Lower lobe of right lung (tissue), 2 donors: ENCODE results near the gene ADAD1. TPM values are rescaled to one million over a fixed set of nuclear protein-coding genes. Genes with fewer than 3 reads are reported as not detected.

Experiments
- ATAC-seq, 2 donors: fragments of 200-7000 bp; cut with Tn5 transposase; one replicate each; pipeline ENCODE4 v1.9.1; 2020 to 2022; ENCODE audit warnings: mild to moderate bottlenecking in 2 of 2, moderate library complexity in 2 of 2
- DNase-seq: peaks from one replicate; pipeline ENCODE4 v3.0.0-alpha.2; 2020
- H3K27ac ChIP-seq: fragments of 200-600 bp; one replicate; pipeline ENCODE4 v1.8.0; 2022
- H3K27me3 ChIP-seq: fragments of 200-600 bp; one replicate; pipeline ENCODE4 v1.8.0; 2022; ENCODE audit warnings: low read depth
- H3K36me3 ChIP-seq: fragments of 200-600 bp; one replicate; pipeline ENCODE4 v1.8.0; 2022; ENCODE audit warnings: mild to moderate bottlenecking
- H3K4me1 ChIP-seq: fragments of 200-600 bp; one replicate; pipeline ENCODE4 v1.8.0; 2022
- H3K4me3 ChIP-seq: fragments of 200-600 bp; one replicate; pipeline ENCODE4 v1.8.0; 2022; ENCODE audit warnings: mild to moderate bottlenecking
- H3K9me3 ChIP-seq: fragments of 200-600 bp; one replicate; pipeline ENCODE4 v1.8.0; 2022
- CTCF ChIP-seq: fragments of 200-600 bp; IDR thresholded peaks from one replicate; pipeline ENCODE4 v1.8.0; 2022; ENCODE audit warnings: antibody characterized with exemption, mild to moderate bottlenecking
- intact Hi-C: fragments of 100-400 bp; cut with DNase I; formaldehyde crosslinking; loops from one replicate; pipeline ENCODE4 v1.11.0; 2022
- total RNA-seq: library from RNA; stranded (reverse); fragmentation: NEBNext Ultra II Directional; extraction: Animal tissue kit (Norgen Biotek cat#: 25700); gene quantifications from one replicate; pipeline ENCODE4 v1.2.1, GENCODE V29; 2021
- donor health status: DM: no; HTN: yes; CAD: no; lungs with severe emphysema.

The ADAD1 gene
- total RNA-seq, 1 donor from 2014 or later: not detected

GRCh38 chr4:122456231-122457116 lies 77.7 kb downstream of the ADAD1 start, which contains the start of gene IL2:
IL2 (minus strand) TSS chr4:122456725; CDS start chr4:122456440, 285 bp downstream.
- no peaks in the 10 kb centered on the region for H3K36me3 ChIP-seq
- H3K4me3 ChIP-seq: no peak within 1 kb of the TSS
- TF ChIP-seq CTCF: no peak
- H3K27ac ChIP-seq: no peak within 1 kb of the TSS
- peaks cover 5% of the 10 kb centered on the region for H3K4me1 ChIP-seq
- ATAC-seq (no peak), DNase-seq (no peak)
- H3K9me3 ChIP-seq: no peaks in the 10 kb centered on the region
- no peaks in the 10 kb centered on the region for H3K27me3 ChIP-seq
- intact Hi-C loops: no loop called here

DNA sequence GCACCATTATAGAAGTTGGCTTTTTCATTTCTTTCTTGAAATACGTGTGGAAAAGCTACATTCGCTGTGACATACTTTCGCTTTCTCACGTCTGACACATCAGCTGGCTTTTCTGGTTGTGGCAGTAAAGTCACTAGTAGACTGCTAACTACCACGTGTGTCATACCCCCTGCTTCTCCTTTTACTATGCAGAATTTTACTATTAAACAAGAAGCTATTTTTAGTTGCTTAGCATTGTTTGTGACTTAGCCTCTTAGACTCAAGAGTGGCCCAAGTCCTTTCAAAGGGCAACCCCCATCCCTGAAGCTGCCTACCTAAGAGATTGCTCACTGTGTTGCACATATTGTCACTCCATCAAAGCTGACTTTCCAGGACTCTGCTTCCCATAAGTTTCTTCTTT lies 79.8 kb downstream of the ADAD1 start:
- Histone ChIP-seq H3K36me3 (no peaks in the 10 kb centered on the region), H3K4me3 (peak overlapping the region; percentile 28), H3K27ac (no peak overlapping the region), H3K9me3 (no peaks in the 10 kb centered on the region), H3K4me1 (peaks cover 5% of the 10 kb centered on the region), H3K27me3 (no peaks in the 10 kb centered on the region)
- ATAC-seq (peak; percentile 57 to 61), DNase-seq (no peak)
- intact Hi-C loops: no loop called here
- no peak for TF ChIP-seq CTCF

GRCh38 chr4:122469457-122469856 lies 90.6 kb downstream of the ADAD1 start:
- Histone ChIP-seq H3K36me3 (no peaks in the 10 kb centered on the region), H3K27me3 (no peaks in the 10 kb centered on the region), H3K27ac (no peak overlapping the region), H3K4me1 (no peaks in the 10 kb centered on the region), H3K4me3 (no peak overlapping the region), H3K9me3 (no peaks in the 10 kb centered on the region)
- ATAC-seq: no peak
- no peak for DNase-seq
- TF ChIP-seq CTCF: no peak
- intact Hi-C loops: no loop called here

- H3K9me3 ChIP-seq: no peaks in the 10 kb centered on the region
- H3K4me3 ChIP-seq: no peak overlapping the region
- ATAC-seq (no peak), DNase-seq (no peak)
- no peaks in the 10 kb centered on the region for H3K4me1 ChIP-seq
- no peak overlapping the region for H3K27ac ChIP-seq
- no peaks in the 10 kb centered on the region for H3K36me3 ChIP-seq
- intact Hi-C loops: no loop called here
- H3K27me3 ChIP-seq: no peaks in the 10 kb centered on the region
- TF ChIP-seq CTCF: no peak
Observed at GRCh38 chr4:122475233-122475632, 96.4 kb downstream of the ADAD1 start.

- Histone ChIP-seq H3K4me3 (no peak overlapping the region), H3K27ac (no peak overlapping the region), H3K4me1 (no peaks in the 10 kb centered on the region), H3K36me3 (no peaks in the 10 kb centered on the region), H3K27me3 (no peaks in the 10 kb centered on the region), H3K9me3 (no peaks in the 10 kb centered on the region)
- no peak for DNase-seq
- no peak for TF ChIP-seq CTCF
- intact Hi-C loops: no loop called here
- ATAC-seq: no peak
Observed at GRCh38 chr4:122476126-122476525, 97.3 kb downstream of the ADAD1 start.
